ENCODE data around the gene TPCN1.

DNA sequence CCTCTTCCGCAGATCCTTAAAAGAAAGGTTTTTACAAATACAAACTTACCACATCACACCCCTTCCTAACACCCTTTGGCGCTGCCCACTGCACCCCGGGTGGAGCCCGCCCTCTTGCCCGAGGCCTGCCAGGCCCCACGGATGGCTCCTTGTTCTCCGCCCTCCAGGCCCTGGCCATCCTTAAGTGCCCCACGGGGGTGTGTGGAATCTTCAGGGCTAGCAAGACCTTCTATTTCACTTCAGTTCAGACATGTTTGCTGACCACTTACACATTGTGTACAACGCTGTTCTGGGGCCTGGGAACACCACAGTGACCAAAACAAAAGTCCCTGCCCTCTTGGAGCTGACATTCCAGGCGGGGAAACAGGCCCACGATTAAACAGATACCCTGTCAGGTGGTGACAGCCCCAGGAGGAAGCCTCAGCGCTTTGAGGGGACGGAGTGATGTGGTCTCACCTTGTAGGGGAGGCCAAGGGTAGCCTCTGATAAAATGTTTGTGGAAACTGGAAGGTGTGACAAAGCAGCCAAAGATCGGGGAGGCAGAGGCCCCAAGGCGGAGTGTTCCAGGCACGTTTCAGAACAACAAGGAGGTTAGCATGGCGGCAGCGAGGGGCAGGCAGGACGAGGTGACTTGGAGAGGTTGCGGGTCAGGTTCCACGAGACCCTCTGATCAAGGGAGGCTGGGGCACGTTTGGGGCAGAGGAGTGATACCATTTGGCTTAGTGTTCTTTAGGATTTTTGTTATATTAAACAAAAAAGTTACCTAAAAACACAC, 27.0 kb downstream of the TPCN1 start:
- TF ChIP-seq, protein P1, sequence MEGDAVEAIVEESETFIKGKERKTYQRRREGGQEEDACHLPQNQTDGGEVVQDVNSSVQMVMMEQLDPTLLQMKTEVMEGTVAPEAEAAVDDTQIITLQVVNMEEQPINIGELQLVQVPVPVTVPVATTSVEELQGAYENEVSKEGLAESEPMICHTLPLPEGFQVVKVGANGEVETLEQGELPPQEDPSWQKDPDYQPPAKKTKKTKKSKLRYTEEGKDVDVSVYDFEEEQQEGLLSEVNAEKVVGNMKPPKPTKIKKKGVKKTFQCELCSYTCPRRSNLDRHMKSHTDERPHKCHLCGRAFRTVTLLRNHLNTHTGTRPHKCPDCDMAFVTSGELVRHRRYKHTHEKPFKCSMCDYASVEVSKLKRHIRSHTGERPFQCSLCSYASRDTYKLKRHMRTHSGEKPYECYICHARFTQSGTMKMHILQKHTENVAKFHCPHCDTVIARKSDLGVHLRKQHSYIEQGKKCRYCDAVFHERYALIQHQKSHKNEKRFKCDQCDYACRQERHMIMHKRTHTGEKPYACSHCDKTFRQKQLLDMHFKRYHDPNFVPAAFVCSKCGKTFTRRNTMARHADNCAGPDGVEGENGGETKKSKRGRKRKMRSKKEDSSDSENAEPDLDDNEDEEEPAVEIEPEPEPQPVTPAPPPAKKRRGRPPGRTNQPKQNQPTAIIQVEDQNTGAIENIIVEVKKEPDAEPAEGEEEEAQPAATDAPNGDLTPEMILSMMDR (IDR thresholded peaks at IDR 0.05 in 2 of 3, conservative IDR thresholded peaks at IDR 0.05 in 1 of 3; ENCODE audit: borderline replicate concordance in 1 of 3, insufficient read depth in 1 of 3, low read depth in 2 of 3, low read length in 2 of 3): no peak
- TF ChIP-seq, protein P2, sequence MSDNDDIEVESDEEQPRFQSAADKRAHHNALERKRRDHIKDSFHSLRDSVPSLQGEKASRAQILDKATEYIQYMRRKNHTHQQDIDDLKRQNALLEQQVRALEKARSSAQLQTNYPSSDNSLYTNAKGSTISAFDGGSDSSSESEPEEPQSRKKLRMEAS (IDR thresholded peaks at IDR 0.05): no peak
- TF ChIP-seq, protein P3, sequence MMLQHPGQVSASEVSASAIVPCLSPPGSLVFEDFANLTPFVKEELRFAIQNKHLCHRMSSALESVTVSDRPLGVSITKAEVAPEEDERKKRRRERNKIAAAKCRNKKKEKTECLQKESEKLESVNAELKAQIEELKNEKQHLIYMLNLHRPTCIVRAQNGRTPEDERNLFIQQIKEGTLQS (IDR thresholded peaks at IDR 0.05): no peak
- no peak for TF ChIP-seq EZH2 (IDR thresholded peaks at IDR 0.05)
- no peak for TF ChIP-seq SIN3A (IDR thresholded peaks at IDR 0.05; ENCODE audit: low read depth)
- no peak for TF ChIP-seq JUND (IDR thresholded peaks at IDR 0.05)
- no peak for TF ChIP-seq SP1 (IDR thresholded peaks at IDR 0.05; ENCODE audit: low read depth)
- no peak for TF ChIP-seq EGR1 (IDR thresholded peaks at IDR 0.05; ENCODE audit: low read depth)
- TF ChIP-seq EZH2phosphoT487 (IDR thresholded peaks at IDR 0.05; ENCODE audit: borderline replicate concordance): no peak
- no peak for TF ChIP-seq POLR2A (IDR thresholded peaks at IDR 0.05; ENCODE audit: borderline replicate concordance, extremely low read depth, insufficient read depth, insufficient read length)
- no peak for TF ChIP-seq CEBPB (IDR thresholded peaks at IDR 0.05; ENCODE audit: low read depth)
- TF ChIP-seq CBX3 (IDR thresholded peaks at IDR 0.05; ENCODE audit: low read depth): no peak
- TF ChIP-seq ZFX (IDR thresholded peaks at IDR 0.05): no peak

Measured in HCT116 (cell line).